GM18907 (cell line): ENCODE data around the gene NOP53.
"Not testable (repeated sequence)": the region's sequence is repeated elsewhere in the genome, so short reads cannot be mapped to it uniquely, and the experiment has no call there.

Experiments
- ATAC-seq: cut with Tn5 transposase; IDR thresholded peaks from one replicate; pipeline ENCODE4 v1.9.1; 2021; ENCODE audit warnings: mild to moderate bottlenecking, moderate library complexity; ENCODE audit not compliant: unreplicated experiment

NOP53 gene

DNA sequence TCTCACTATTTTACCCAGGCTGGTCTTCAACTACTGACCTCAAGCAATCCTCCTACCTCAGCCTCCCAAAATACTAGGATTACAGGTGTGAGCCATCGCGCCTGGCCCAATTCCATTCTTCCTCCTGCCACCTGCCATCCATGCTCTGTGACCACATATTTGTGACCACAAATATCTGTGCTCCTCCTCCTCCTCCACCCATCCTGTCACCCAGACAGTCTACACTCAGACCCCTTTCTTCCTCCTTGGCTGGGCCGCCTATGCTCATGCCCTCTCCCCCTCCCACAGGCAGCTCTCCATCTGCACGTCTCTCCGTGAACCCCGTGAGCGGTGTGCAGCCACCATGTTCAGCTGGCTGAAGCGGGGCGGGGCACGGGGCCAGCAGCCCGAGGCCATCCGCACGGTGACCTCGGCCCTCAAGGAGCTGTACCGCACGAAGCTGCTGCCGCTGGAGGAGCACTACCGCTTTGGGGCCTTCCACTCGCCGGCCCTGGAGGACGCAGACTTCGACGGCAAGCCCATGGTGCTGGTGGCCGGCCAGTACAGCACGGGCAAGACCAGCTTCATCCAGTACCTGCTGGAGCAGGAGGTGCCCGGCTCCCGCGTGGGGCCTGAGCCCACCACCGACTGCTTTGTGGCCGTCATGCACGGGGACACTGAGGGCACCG, 28.9 kb upstream of the NOP53 start:
- no peak for ATAC-seq

DNA sequence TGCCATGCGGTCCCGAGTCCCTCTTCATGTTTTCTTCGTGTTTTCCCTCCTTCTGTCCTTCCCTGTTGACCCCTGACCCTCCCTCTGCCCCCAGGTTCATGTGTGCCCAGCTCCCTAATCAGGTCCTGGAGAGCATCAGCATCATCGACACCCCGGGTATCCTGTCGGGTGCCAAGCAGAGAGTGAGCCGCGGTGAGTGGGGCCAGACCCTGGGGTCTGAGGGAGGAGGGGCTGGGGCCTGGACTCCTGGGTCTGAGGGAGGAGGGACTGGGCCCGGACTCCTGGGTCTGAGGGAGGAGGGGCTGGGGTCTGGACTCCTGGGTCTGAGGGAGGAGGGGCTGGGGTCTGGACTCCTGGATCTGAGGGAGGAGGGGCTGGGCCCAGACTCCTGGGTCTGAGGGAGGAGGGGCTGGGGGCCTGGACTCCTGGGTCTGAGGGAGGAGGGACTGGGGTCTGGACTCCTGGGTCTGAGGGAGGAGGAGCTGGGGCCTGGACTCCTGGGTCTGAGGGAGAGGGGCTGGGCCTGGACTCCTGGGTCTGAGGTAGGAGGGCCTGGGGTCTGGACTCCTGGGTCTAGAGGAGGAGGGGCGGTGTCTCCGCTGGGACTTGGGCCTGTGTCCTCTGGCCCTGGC, 26.8 kb upstream of the NOP53 start:
- ATAC-seq: not testable (repeated sequence)

DNA sequence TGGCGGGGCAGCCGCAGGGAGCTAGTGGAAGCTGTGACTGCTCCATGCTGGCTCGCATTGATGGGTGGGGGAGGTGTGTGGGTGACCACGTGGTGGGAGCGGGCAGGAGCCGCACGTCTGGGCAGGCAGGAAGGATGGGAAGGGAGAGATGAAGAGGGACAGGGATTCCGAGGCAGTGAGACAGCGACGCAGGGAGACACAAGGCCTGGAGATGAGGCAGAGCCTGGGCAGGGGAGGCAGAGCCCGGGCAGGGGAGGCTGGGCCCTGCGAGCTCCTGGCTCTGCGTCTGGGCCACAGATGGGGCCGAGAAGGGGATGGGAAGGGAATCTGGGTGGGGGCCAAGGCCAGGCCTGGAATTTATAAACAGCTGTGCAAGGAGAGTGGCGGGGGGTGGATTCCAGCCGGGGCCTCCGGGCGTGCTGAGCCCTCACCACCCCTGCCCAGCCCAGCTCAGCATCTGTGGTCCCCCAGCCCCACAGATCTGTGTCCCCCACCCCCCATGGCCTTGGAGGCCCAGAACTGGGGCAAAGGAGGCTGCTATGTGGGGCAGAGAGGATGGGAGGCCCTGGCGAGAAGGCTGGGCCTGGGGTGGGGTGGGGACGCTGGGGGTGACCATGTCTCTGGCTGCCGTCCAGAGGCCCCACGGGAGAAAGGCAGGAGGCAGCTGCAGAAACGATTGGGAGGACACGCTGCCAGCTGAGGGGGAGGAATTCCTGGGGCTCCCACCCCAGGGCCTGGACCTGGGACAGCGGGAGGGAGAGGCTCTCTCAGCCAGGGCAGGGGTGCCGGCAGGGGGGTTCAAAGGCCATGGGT, 26.1 kb upstream of the NOP53 start:
- ATAC-seq: no peak

DNA sequence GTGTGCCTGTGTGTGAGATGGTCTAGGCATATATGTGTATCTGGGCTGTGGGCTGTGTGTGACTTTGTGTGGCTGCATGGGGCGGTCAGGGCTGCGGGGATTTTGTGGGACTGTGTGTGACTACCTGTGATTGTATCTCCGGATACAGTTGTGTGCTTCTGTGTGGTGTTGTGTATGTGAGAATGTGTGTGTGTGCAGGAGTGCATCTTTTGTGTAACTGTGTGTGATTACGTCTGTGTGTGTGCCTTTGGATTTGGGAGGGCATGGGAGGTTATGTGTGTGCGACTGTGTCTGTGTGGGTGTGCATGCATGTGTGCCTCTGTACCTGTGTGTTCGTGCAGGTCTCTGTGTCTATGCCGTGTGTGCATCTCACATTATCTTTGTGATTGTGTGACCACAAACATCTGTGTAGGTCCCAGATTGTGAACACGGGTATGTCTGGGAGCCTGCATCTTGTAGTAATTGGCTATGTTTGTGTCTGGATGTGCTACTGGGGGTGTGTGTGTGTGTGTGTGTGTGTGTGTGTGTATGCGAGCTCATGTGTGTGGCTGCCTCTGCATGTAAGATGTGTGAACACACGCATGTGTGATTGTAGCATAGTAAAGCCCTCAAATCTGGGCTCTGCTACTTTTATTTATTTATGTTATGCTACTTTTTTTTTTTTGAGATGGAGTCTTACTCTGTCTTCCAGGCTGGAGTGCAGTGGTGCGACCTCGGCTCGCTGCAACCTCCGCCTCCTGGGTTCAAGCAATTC, 24.5 kb upstream of the NOP53 start:
- no peak for ATAC-seq

DNA sequence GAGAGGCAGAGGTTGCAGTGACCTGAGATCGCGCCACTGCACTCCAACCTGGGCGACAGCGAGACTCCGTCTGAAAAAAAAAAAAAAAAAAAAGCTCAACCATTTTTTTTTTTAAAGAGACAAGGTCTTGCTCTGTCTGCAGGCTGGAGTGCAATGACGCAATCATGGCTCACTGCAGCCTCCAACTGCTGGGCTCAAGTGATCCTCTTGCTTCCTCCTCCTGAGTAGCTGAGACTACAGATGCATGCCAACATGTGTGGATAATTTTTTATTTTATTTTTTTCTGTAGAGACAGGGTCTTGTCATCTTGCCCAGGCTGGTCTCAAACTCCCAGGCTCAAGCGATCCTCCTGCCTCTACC, 21.8 kb upstream of the NOP53 start:
- ATAC-seq: no peak

DNA sequence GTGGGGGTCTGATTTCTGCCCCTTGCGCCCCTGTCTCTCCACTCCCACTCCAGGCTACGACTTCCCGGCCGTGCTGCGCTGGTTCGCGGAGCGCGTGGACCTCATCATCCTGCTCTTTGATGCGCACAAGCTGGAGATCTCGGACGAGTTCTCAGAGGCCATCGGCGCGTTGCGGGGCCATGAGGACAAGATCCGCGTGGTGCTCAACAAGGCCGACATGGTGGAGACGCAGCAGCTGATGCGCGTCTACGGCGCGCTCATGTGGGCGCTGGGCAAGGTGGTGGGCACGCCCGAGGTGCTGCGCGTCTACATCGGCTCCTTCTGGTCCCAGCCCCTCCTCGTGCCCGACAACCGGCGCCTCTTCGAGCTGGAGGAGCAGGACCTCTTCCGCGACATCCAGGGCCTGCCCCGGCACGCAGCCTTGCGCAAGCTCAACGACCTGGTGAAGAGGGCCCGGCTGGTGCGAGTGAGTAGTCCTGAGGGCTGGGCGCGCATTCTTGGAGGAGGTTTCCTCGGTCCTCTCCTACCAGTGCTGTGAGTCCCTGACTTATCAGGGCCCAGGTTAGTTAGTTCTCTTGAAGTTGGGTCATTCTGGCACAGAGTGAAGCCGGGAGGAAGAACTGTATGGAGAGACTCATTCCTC, 19.5 kb upstream of the NOP53 start:
- no peak for ATAC-seq

DNA sequence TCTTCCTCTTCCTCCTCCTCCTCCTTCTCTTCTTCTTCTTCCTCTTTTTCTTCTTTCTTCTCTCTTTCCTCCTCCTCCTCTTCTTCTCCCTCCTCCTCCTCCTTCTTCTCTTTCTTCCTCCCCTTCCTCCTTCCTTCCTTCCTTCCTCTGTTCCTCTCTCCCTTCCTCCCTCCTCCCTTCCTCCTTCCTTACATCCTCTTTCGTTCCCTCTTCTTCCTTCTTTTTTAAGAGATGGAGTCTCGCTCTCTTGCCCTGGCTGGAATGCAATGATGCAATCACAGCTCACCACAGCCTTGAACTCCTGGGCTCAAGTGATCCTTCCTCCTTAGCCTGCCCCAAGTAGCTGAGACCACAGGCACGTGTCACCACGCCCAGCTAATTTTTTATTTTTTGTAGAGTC, 18.9 kb upstream of the NOP53 start:
- no peak for ATAC-seq

- ATAC-seq: not testable (repeated sequence)
These were observed 17.1 kb upstream of the NOP53 start for GRCh38 chr19:47728295-47728694.

- no peak for ATAC-seq
These were observed 15.9 kb upstream of the NOP53 start for GRCh38 chr19:47729468-47729798.

DNA sequence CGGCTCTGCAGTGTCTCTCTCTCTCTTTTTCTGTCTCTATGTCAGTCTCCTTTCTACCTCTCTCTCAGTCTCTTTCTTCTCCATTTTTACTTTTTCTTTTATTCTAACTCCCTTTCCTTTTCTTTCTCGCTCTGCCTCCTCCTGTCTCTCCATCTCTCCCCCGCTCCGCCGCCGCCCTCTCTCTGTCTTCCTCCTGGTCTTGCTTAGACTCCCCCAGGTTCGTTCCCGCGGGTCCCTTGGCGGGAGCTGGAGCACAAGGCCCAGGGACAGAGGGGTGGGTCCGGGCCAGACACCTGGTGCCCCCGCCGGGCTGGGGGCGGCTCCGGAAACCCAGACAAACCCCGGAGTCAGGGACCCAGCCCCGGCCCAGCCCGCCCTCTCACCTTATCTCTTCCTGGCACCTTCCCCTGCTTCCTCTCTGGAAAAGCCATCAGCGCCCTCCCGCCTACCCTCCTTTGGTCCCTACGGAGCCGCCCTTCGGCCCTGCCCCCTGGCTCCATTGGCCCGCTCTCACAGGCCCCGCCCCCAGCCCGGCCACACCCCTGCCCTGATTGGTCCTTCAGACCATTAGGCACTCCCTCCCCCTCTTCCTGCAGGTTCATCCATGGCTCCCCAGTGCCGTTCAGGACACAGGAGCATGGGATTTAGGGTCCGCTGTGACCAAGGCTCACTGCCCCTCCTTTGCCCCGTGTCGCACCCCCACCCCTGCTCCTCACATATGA, 15.4 kb upstream of the NOP53 start:
- ATAC-seq: no peak

DNA sequence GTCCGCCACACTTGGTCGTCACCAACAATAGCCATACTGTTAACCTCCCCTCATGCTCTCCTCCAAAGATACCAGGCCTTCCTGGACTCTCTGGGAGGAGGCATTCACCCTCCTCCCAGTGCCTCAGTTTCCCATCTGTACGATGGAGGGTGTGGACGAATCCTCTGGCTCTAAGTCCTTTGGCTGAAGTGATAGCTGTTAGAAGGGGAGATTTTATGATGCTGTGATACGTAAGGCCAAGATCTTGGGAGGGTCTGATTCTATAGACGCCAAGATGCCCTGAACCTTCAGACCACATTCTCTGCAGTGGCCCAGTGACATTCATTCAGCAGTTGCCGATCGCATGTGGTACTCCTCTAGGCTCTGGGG, 14.8 kb upstream of the NOP53 start:
- no peak for ATAC-seq

- no peak for ATAC-seq
These were observed 14.4 kb upstream of the NOP53 start for GRCh38 chr19:47730910-47731309.

DNA sequence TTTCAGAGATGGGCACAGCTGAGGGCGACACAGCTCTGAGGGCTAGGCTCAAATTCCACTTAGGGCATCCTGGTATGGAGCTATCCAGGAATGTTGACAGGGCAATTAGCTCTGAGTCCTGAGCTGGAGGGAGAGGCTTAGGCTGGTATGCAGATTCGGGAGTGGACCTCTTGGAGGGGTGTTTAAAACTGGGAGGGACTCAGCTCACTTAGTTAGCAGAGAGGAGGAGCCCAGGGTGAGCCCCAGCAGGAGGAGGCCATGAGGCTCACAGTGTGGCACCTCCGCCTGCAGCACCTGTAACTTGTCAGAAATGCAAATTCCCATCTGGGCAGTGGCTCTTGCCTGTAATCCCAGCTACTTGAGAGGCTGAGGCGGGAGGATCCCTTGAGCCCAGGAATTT, 10.2 kb upstream of the NOP53 start:
- ATAC-seq: no peak

DNA sequence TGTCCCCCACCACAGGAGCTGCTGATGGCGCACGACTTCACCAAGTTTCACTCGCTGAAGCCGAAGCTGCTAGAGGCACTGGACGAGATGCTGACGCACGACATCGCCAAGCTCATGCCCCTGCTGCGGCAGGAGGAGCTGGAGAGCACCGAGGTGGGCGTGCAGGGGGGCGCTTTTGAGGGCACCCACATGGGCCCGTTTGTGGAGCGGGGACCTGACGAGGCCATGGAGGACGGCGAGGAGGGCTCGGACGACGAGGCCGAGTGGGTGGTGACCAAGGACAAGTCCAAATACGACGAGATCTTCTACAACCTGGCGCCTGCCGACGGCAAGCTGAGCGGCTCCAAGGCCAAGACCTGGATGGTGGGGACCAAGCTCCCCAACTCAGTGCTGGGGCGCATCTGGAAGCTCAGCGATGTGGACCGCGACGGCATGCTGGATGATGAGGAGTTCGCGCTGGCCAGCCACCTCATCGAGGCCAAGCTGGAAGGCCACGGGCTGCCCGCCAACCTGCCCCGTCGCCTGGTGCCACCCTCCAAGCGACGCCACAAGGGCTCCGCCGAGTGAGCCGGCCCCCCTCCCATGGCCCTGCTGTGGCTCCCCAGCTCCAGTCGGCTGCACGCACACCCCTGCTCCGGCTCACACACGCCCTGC, 4.4 kb upstream of the NOP53 start:
- ATAC-seq: no peak

- no peak for ATAC-seq
These were observed 3.7 kb upstream of the NOP53 start for GRCh38 chr19:47741544-47742140.

DNA sequence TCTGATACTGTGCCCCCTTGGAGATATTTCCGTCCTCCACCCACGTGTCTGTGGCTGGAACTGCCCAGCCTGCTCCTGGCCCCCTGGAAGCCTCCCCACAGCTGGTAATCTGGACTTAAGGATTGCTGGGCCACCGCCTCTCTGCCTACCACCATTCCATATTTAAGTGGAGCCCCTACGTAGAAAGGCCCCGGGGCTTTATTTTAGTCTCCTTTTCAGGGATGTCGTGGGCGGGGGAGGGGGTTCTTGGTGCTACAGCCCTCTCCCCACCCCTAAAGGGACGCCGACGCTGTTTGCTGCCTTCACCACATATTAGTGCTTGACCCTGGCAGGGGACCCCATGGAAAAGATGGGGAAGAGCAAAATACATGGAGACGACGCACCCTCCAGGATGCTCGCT, 2.7 kb upstream of the NOP53 start:
- no peak for ATAC-seq

DNA sequence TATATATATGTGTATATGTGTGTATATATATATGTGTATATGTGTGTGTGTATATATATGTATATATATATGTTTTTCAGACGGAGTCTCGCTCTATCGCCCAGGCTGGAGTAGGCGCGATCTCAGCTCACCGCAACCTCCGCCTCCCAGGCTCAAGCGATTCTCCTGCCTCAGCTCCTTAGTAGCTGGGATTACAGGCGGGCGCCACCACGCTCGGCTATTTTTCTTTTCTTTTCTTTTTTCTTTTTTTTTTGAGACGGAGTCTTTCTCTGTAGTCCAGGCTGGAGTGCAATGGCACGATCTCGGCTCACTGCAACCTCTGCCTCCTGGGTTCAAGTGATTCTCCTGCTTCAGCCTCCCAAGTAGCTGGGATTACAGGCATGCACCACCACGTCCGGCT, 783 bp downstream of the NOP53 start:
- ATAC-seq: not testable (repeated sequence)

- ATAC-seq: no peak
These were observed 4.0 kb downstream of the NOP53 start for GRCh38 chr19:47749326-47749725.

DNA sequence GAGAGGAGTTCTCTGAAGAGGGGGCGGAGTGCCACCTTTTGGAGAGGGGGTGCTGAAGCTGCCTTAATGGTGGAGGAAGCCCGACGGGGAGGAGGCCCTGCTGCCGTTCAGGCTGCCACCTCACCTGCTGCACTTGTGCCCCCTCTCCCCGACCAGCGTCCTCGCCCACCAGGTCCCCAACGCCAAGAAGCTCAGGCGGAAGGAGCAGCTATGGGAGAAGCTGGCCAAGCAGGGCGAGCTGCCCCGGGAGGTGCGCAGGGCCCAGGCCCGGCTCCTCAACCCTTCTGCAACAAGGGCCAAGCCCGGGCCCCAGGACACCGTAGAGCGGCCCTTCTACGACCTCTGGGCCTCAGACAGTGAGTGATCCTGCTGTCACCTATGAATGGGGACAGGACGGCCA, 5.4 kb downstream of the NOP53 start:
- ATAC-seq: no peak
